Measurements from ENCODE around the gene MPC1.

DNA sequence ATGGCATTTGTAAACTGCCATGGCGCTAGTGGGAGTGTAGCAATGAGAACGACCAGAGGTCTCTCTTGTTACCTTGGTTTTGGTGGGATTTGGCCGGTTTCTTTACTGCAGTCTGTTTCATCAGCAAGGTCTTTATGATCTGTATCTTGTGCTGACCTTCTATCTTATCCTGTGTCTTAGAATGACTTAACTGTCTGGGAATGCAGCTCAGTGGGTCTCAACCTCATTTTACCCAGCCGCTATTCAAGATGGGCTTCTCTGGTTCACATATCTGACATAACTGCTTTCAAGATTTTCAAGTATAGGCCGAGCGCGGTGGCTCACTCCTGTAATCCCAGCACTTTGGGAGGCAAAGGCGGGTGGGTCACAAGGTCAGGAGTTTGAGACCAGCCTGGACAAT lies 38.5 kb downstream of the MPC1 start:
- TF ChIP-seq, protein P1, sequence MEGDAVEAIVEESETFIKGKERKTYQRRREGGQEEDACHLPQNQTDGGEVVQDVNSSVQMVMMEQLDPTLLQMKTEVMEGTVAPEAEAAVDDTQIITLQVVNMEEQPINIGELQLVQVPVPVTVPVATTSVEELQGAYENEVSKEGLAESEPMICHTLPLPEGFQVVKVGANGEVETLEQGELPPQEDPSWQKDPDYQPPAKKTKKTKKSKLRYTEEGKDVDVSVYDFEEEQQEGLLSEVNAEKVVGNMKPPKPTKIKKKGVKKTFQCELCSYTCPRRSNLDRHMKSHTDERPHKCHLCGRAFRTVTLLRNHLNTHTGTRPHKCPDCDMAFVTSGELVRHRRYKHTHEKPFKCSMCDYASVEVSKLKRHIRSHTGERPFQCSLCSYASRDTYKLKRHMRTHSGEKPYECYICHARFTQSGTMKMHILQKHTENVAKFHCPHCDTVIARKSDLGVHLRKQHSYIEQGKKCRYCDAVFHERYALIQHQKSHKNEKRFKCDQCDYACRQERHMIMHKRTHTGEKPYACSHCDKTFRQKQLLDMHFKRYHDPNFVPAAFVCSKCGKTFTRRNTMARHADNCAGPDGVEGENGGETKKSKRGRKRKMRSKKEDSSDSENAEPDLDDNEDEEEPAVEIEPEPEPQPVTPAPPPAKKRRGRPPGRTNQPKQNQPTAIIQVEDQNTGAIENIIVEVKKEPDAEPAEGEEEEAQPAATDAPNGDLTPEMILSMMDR (IDR thresholded peaks at IDR 0.05), result no peak
- no peak for TF ChIP-seq POLR2A (IDR thresholded peaks at IDR 0.05)

Data from lower leg skin (tissue), 3 donors.